DLD1 (cell line): ENCODE measurements around the gene CELF5.

ENCODE experiments used
- in situ Hi-C: cut with HindIII; loops from 2 replicates; pipeline ENCODE4 v1.10.0; 2017; ENCODE audit warnings: low sequenced_read_pairs

Gene CELF5

GRCh38 chr19:3224346-3225168 lies at the start of gene CELF5:
TSS of gene CELF5 (plus strand) at chr19:3224661. CDS start at chr19:3224740, 79 bp downstream.
- in situ Hi-C loops: no loop called here

GRCh38 chr19:3175781-3176714 lies 48.4 kb upstream of the CELF5 start:
- in situ Hi-C loops: no loop called here

- in situ Hi-C loops: no loop called here
These were observed 47.6 kb upstream of the CELF5 start for GRCh38 chr19:3176715-3177501.

GRCh38 chr19:3178377-3178972 lies 46.0 kb upstream of the CELF5 start, which contains the start of gene S1PR4:
TSS of gene S1PR4 (plus strand) at chr19:3178769. CDS start at chr19:3178793, 24 bp downstream.
- in situ Hi-C loops: no loop called here

GRCh38 chr19:3178973-3179738 lies 45.3 kb upstream of the CELF5 start:
- in situ Hi-C loops: no loop called here

GRCh38 chr19:3179739-3180293 lies 44.6 kb upstream of the CELF5 start:
- in situ Hi-C loops: no loop called here

GRCh38 chr19:3183721-3184641 lies 40.5 kb upstream of the CELF5 start:
- in situ Hi-C loops: no loop called here

- in situ Hi-C loops: no loop called here
These were observed 39.5 kb upstream of the CELF5 start for GRCh38 chr19:3184847-3185460.

- in situ Hi-C loops: no loop called here
These were observed 38.9 kb upstream of the CELF5 start, which contains the start of gene NCLN for GRCh38 chr19:3185461-3186159. TSS of gene NCLN (plus strand) at chr19:3185930. CDS start at chr19:3186031, 101 bp downstream.

- in situ Hi-C loops: no loop called here
These were observed 38.2 kb upstream of the CELF5 start for GRCh38 chr19:3186160-3186688.

- in situ Hi-C loops: no loop called here
These were observed 37.4 kb upstream of the CELF5 start for GRCh38 chr19:3186891-3187661.

- in situ Hi-C loops: no loop called here
These were observed 36.6 kb upstream of the CELF5 start for GRCh38 chr19:3187662-3188511.

DNA sequence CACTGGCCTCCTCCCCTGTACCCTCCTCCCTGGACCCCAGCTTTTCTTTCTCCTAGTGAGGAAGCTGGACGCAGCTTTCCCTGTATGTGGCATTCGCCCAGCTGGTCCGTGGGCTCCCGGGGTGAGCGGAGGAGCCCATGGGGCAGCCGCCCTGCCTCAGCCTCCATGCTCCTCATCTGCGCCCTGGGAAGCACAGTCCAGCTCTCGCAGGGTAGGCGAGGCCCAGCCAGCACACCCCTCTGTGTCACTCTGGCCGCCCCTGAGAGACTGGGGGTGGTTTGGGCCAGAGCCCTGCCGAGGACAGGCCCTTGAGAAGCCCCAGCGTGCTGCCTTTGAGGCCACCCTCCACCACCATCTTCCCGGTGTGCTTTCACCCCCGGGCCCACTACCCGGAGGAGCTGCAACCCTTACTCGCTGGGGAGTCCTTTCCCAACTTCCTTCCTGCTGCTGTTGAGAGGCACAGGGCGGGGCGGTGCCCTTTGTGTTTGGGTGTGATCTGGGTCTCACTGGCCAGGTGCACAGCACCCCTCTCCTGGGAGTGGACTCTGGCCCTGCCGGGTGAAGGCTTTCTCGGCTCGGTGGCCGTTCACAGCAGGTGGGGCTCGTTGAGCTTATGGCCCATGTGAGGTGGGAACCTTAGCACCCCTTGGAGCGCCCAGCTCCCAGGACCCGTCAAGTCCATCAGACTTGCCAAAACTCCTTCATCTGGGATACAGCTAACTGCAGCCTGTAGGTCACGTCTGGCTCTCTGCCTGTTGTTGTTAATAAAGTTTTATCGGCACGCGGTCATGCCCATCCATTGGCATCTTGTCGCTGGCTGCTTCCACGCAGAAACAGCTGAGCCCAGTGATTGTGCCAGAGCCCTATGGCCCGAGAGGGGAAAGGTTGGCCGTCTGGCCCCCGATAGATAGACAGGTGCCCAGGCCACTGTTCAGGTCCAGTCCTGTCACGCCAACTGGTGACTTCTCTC lies 35.5 kb upstream of the CELF5 start:
- in situ Hi-C loops: no loop called here
